Karpas-422 (cell line): ENCODE measurements around the gene FHIP1B. TPM values are rescaled to one million over a fixed set of nuclear protein-coding genes. Genes with fewer than 3 reads are reported as not detected.

Experiments used
- DNase-seq: peaks from one replicate; pipeline ENCODE4 v3.0.0-alpha.2; 2015
- H2AFZ ChIP-seq: fragments of 200-600 bp; sonication (generic); 2 replicates; pipeline ENCODE4 v1.6.1; 2014; ENCODE audit warnings: antibody characterized with exemption, low read length, mixed read lengths
- H3K27ac ChIP-seq: fragments of 200-600 bp; sonication (generic); 2 replicates; pipeline ENCODE4 v1.5.1; 2014; ENCODE audit warnings: mild to moderate bottlenecking, low read length, moderate library complexity
- H3K27me3 ChIP-seq: fragments of 200-600 bp; sonication (generic); 2 replicates; pipeline ENCODE4 v1.6.1; 2014; ENCODE audit warnings: low read length, mixed read lengths
- H3K36me3 ChIP-seq: fragments of 200-600 bp; sonication (generic); 2 replicates; pipeline ENCODE4 v1.6.1; 2014; ENCODE audit warnings: low read length, mixed read lengths; ENCODE audit not compliant: insufficient read depth
- H3K4me1 ChIP-seq: fragments of 200-600 bp; sonication (generic); 2 replicates; pipeline ENCODE4 v1.6.1; 2014; ENCODE audit warnings: mild to moderate bottlenecking, low read length, mixed read lengths
- H3K4me2 ChIP-seq: fragments of 200-600 bp; sonication (generic); 2 replicates; pipeline ENCODE4 v1.6.1; 2014; ENCODE audit warnings: low read length, low read depth, mild to moderate bottlenecking; ENCODE audit not compliant: poor library complexity, severe bottlenecking
- H3K4me3 ChIP-seq: fragments of 200-600 bp; sonication (generic); 2 replicates; pipeline ENCODE4 v1.5.1; 2014; ENCODE audit warnings: mild to moderate bottlenecking, antibody characterized with exemption, low read length, mixed read lengths
- H3K79me2 ChIP-seq: fragments of 200-600 bp; sonication (generic); 2 replicates; pipeline ENCODE4 v1.6.1; 2014; ENCODE audit warnings: mild to moderate bottlenecking, low read length, mixed read lengths
- H3K9ac ChIP-seq: fragments of 200-600 bp; sonication (generic); 2 replicates; pipeline ENCODE4 v1.6.0; 2014; ENCODE audit warnings: low read length
- H3K9me2 ChIP-seq: fragments of 200-600 bp; sonication (generic), shearing (Covaris generic); replicated peaks from 2 replicates; pipeline ENCODE4 v1.6.0; 2014; ENCODE audit warnings: mild to moderate bottlenecking, low read length, moderate library complexity; ENCODE audit not compliant: insufficient read depth
- H3K9me3 ChIP-seq: fragments of 300-700, 200-600 bp; sonication (generic); 2 replicates; pipeline ENCODE4 v1.6.1; 2014; ENCODE audit warnings: low read length, mixed read lengths
- H4K20me1 ChIP-seq: fragments of 200-600 bp; sonication (generic); 2 replicates; pipeline ENCODE4 v1.6.1; 2014; ENCODE audit warnings: mild to moderate bottlenecking, antibody characterized with exemption, low read length, low read depth; ENCODE audit not compliant: insufficient read depth
- total RNA-seq: library from RNA; depleted of rRNA; stranded (reverse); fragments of >200 nt; shearing (Covaris generic); gene quantifications from 2 replicates; pipeline ENCODE4 v1.2.3, GENCODE V29; 2014; ENCODE audit warnings: low replicate concordance; rRNA removed

The FHIP1B gene
- total RNA-seq, 1 experiment from 2014 or later: 33.9 TPM

GRCh38 chr11:6196396-6196795, 38.0 kb downstream of the FHIP1B start:
- DNase-seq: no peak
- no peaks in the 10 kb centered on the region for H3K9me3 ChIP-seq

GRCh38 chr11:6194065-6194581, 40.3 kb downstream of the FHIP1B start:
- Histone ChIP-seq H3K36me3 (no peaks in the 10 kb centered on the region), H3K4me3 (no peak overlapping the region), H3K9me2 (no peaks in the 10 kb centered on the region), H3K27ac (no peak overlapping the region), H4K20me1 (no peaks in the 10 kb centered on the region), H3K79me2 (no peaks in the 10 kb centered on the region), H3K27me3 (no peaks in the 10 kb centered on the region), H2AFZ (no peak overlapping the region), H3K9me3 (no peaks in the 10 kb centered on the region), H3K4me1 (no peaks in the 10 kb centered on the region), H3K4me2 (no peak overlapping the region), H3K9ac (no peak overlapping the region)
- DNase-seq: no peak

More at GRCh38 chr11:6196396-6196795, 38.0 kb downstream of the FHIP1B start:
- Histone ChIP-seq H3K36me3 (no peaks in the 10 kb centered on the region), H3K4me2 (no peak overlapping the region), H2AFZ (no peak overlapping the region), H3K9me2 (no peaks in the 10 kb centered on the region), H3K27ac (no peak overlapping the region), H4K20me1 (no peaks in the 10 kb centered on the region), H3K4me1 (no peaks in the 10 kb centered on the region), H3K4me3 (no peak overlapping the region), H3K9ac (no peak overlapping the region), H3K27me3 (no peaks in the 10 kb centered on the region), H3K79me2 (no peaks in the 10 kb centered on the region)

- Histone ChIP-seq H3K36me3 (no peaks in the 10 kb centered on the region), H3K27me3 (no peaks in the 10 kb centered on the region), H2AFZ (no peak overlapping the region), H3K9me2 (no peaks in the 10 kb centered on the region), H3K9me3 (no peaks in the 10 kb centered on the region), H3K4me2 (no peak overlapping the region), H3K4me1 (no peaks in the 10 kb centered on the region), H3K4me3 (no peak overlapping the region), H3K79me2 (no peaks in the 10 kb centered on the region), H3K27ac (no peak overlapping the region), H3K9ac (no peak overlapping the region), H4K20me1 (no peaks in the 10 kb centered on the region)
- DNase-seq: no peak
Measured at GRCh38 chr11:6191742-6192141, 42.7 kb downstream of the FHIP1B start.

GRCh38 chr11:6175440-6175839, 59.0 kb downstream of the FHIP1B start:
- Histone ChIP-seq H3K4me2 (no peak overlapping the region), H3K9me2 (no peaks in the 10 kb centered on the region), H3K79me2 (no peaks in the 10 kb centered on the region), H3K27ac (no peak overlapping the region), H3K9me3 (no peaks in the 10 kb centered on the region), H2AFZ (no peak overlapping the region), H3K9ac (no peak overlapping the region), H4K20me1 (no peaks in the 10 kb centered on the region), H3K4me1 (no peaks in the 10 kb centered on the region), H3K27me3 (no peaks in the 10 kb centered on the region), H3K4me3 (no peak overlapping the region), H3K36me3 (no peaks in the 10 kb centered on the region)
- no peak for DNase-seq

DNA sequence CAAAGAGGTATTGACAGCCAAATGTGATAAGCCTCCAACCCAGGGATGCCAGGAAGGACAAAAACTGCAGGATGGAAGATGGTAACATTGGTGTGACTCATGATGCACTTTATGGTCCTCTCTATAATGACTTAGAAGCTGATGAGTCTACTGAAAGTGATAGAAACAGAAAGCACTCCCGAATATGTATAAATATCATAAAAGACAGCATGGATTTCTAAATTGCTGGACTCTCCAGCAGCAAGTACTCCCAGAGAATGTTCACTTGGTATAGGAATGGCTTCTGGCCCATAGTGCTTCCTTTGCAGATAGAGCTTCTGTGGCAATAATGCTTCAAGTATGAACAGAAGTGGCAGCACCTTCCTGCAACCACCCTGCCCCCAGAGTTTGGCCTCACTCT, 64.2 kb downstream of the FHIP1B start, which contains the start of gene OR52B2:
Gene OR52B2, minus strand, starts transcription at position 101 of the 400 bp plus-strand sequence. Its CDS starts 0 bp downstream, at position 101.
- Histone ChIP-seq H3K9me2 (no peaks in the 10 kb centered on the region), H3K9me3 (no peaks in the 10 kb centered on the region), H3K36me3 (no peaks in the 10 kb centered on the region), H3K4me3 (no peak within 1 kb of the TSS), H3K4me1 (no peaks in the 10 kb centered on the region), H3K27me3 (no peaks in the 10 kb centered on the region), H3K9ac (no peak within 1 kb of the TSS), H3K27ac (no peak within 1 kb of the TSS), H4K20me1 (no peaks in the 10 kb centered on the region), H3K79me2 (no peaks in the 10 kb centered on the region), H3K4me2 (no peak within 1 kb of the TSS), H2AFZ (no peak within 1 kb of the TSS)
- DNase-seq: no peak

Other genes starting within 250 kb of the FHIP1B start
- not detected in 2 replicates for gene OR52L1, start 247.7 kb downstream of the FHIP1B start, total RNA-seq
- not detected in 2 replicates for gene OR56A4, start 227.7 kb downstream of the FHIP1B start, total RNA-seq
- not detected in 2 replicates for gene OR56A1, start 203.9 kb downstream of the FHIP1B start, total RNA-seq
- not detected in 2 replicates for gene OR56B4, start 127.0 kb downstream of the FHIP1B start, total RNA-seq
- gene OR52B2, start 64.3 kb downstream of the FHIP1B start, total RNA-seq: 0.26 TPM in 1 of 2 replicates, not detected in the other
- gene OR52W1, start 35.4 kb downstream of the FHIP1B start, total RNA-seq: not detected in 2 replicates
- not detected in 2 replicates for gene C11orf42, start 29.1 kb downstream of the FHIP1B start, total RNA-seq
- gene CNGA4, start 4.5 kb upstream of the FHIP1B start, total RNA-seq: 1.7 and 2.0 TPM in 2 replicates
- not detected in 2 replicates for gene CCKBR, start 25.2 kb upstream of the FHIP1B start, total RNA-seq
- not detected in 2 replicates for gene CAVIN3, start 85.9 kb upstream of the FHIP1B start, total RNA-seq
- gene SMPD1, start 155.8 kb upstream of the FHIP1B start, total RNA-seq: 2.3 and 2.9 TPM in 2 replicates
- not detected in 2 replicates for gene APBB1, start 184.5 kb upstream of the FHIP1B start, total RNA-seq
- gene HPX, start 206.4 kb upstream of the FHIP1B start, total RNA-seq: 0.22 TPM in 1 of 2 replicates, not detected in the other
- 13.3 and 20.4 TPM in 2 replicates for gene TRIM3, start 239.3 kb upstream of the FHIP1B start, total RNA-seq
- gene ARFIP2, start 246.7 kb upstream of the FHIP1B start, total RNA-seq: 36.3 and 49.7 TPM in 2 replicates
- 36.3 and 57.2 TPM in 2 replicates for gene TIMM10B, start 246.9 kb upstream of the FHIP1B start, total RNA-seq